NCI-H2029 treated with DMSO at 0.1 percent for 48 hours (cell line): Measurements from ENCODE around the gene GULP1.
"Not testable (repeated sequence)": the region's sequence is repeated elsewhere in the genome, so short reads cannot be mapped to it uniquely, and the experiment has no call there.

Experiments used
- DNase-seq: peaks from one replicate; lab custom pipeline; 2025; lab: John Stamatoyannopoulos, UW

Gene GULP1

GRCh38 chr2:188601927-188602326, 310.3 kb downstream of the GULP1 start:
- no peak for DNase-seq

DNA sequence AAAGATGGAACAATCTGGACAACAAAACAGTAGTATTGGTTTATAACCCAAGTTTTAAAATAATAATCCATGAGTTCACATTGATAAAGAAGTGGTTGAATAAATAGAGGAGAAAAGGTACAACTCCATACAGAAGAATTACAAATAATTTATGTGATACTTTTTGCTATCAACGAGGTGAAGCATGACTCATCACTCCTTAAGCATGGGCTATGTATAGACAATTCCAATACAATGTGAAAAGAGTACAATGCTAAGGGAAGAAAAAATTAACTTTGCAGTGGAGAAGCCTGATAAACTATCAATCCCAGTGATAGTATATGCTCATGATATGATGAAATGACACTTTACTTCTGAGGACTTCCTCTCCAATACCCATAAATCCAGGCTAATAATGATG, 312.9 kb downstream of the GULP1 start:
- no peak for DNase-seq

DNA sequence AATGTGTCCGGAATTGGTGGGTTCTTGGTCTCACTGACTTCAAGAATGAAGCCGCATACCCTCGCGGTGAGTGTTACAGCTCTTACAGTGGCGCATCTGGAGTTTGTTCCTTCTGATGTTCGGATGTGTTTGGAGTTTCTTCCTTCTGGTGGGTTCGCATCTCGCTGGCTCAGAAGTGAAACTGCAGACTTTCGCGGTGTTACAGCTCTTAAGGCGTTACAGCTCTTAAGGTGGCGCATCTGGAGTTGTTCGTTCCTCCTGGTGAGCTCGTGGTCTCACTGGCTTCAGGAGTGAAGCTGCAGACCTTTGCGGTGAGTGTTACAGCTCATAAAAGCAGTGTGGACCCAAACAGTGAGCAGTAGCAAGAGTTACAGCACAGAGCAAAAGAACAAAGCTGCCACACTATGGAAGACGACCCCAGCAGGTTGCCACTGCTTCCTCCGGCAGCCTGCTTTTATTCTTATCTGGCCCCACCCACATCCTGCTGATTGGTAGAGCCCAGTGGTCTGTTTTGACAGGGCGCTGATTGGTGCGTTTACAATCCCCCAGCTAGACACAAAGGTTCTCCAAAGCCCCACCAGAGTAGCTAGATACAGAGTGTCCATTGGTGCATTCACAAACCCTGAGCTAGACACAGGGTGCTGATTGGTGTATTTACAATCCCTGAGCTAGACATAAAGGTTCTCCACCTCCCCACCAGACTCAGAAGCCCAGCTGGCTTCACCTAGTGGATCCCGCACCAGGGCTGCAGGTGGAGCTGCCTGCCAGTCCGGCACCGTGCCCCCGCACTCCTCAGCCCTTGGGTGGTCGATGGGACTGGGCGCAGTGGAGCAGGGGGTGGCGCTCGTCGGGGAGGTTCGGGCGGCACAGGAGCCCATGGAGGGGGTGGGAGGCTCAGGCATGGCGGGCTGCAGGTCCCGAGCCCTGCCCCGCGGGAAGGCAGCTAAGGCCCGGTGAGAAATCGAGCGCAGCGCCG, 314.2 kb downstream of the GULP1 start:
- DNase-seq = not testable (repeated sequence)

GRCh38 chr2:188606596-188606995, 314.9 kb downstream of the GULP1 start:
- not testable (repeated sequence) for DNase-seq

DNA sequence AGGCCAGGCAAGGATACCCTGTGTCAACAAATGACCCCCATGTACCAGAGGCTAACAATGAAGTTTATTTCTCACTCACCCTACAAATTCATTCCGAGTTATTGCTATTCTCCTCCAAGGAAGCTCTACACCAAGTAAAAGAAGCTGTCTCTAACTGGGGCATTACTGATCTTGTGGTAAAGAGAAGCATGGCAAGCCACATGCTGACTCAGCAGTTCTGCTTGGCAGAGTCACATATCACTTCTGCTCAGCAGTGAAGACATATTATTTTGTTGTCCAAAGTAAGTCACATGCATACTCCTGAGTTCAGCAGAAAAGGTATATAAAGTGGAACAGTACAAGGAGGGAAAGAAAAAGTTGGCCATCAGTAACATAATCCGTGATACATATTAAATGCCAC, 315.8 kb downstream of the GULP1 start:
- DNase-seq = no peak

GRCh38 chr2:188609321-188610049, 317.8 kb downstream of the GULP1 start:
- no peak for DNase-seq

GRCh38 chr2:188610050-188610444, 318.4 kb downstream of the GULP1 start:
- DNase-seq = no peak

GRCh38 chr2:188610827-188611226, 319.2 kb downstream of the GULP1 start:
- no peak for DNase-seq

GRCh38 chr2:188619146-188619545, 327.5 kb downstream of the GULP1 start:
- DNase-seq = no peak

DNA sequence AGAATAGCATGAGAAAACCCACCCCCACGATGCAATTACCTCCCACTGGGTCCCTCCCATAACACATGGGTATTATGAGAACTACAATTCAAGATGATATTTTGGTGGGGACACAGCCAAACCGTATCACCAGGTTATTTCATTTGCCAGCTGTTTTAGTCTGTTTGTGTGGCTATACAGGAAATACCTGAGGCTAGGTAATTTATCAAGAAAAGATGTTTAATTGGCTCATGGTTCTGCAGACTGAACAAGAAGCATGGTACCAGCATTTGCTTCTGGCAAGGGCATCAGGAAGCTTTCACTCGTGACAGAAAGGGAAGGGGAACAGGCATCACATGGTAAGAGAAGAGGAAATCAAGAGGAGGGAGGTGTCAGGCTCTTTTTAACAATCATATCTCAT, 329.2 kb downstream of the GULP1 start:
- no peak for DNase-seq

- no peak for DNase-seq
Observed at GRCh38 chr2:188622601-188623260, 331.1 kb downstream of the GULP1 start.

DNA sequence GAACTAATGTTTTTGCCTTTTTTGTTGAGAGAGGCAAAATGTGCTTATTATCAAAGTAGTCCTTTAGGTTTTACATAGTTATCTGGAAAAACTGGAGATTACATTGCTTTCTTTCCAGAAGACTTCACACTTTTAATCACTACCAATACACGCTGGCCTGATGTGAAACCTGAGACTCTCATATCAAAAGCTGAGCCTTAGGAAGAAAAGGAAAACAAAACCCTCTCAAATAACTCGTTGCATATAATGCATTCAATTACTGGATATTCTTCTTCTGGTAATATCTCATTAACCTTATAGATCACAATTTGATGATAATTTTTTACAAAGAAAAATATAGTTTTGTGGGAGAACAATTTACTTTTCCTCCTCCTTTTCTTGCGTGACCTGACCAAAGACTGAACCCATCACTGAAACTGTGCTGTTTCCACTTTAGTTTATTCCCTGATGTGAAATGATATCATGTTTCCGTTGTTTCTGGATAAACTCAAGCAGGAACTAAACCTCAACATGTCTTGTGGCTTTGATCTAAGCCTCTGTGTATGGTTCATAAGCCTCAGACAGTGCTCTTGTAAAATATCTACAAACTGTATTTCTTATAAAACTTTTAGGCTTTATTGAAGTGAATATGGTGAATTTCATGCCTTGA, 332.4 kb downstream of the GULP1 start:
- DNase-seq = no peak

- no peak for DNase-seq
Observed at GRCh38 chr2:188627471-188627870, 335.8 kb downstream of the GULP1 start.

DNA sequence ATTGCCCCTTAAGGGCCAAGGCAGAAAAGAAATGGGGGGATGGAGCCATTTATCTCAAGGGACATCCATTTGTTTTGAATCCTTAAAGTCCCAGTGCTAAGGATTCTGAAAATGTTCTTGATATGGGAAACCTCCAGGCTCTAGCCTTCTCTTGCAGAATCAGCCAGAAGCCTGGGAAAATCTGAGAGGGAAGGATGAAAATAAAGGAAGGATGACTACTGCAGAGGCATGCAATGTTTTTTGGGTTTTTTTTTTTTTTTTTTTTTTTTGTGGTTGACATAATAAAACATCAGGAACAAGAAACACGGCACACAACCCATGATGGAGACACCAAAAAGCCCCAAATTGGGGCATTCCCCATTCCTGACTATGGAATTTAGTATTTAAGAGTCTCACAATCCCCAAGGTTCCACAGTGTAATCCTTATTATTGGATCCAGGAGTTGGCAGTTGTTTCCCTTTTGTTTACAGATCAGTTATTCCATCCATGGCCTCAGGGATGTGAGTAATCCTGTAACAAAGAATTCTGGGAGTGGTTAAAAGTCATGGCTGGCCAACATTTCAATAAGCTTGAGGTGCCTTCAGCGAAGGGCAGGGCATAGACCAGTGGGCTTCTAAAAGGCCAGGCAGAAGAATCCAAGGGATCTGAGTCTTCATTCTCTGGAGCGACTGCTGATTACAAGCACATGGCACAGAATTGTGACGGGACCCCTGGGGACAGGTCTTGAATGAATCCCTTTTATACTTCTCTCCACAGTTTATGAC, 337.5 kb downstream of the GULP1 start:
- DNase-seq = no peak

GRCh38 chr2:188629753-188630527, 338.3 kb downstream of the GULP1 start:
- no peak for DNase-seq

DNA sequence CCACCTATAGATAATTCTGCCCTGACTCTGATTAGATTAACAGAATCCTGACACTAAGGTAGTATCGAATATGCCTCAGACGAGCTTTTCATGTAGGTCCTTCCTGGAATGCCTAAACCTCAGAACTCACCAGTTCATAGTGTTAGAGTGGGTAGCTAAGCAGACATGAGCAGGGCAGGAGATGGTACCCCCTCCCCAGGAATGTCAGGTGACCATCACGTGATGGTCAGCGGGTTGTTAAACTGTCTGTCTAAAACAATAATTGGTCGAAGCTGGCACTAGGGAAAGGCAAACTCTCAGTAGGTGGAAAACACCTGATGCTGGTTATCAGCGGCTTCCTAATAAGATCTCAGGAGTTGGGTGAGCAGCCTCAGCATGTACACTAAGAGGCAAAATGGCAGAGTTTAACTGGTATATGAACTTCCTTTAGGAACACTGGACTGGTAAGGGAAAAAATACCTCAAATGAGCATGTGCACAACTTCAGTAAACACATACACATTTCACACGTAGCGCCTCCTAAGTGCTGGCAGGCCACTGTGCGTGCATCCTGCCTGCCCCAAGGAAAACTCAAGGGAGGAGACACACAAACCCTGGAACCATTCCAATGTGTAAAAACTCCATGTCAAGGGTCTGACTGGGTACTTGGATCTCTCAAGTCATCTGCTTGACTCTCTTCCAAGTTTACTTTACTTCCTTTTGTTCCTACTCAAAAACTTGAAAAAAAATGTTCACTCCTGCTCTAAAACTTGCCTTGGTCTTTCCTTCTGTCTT, 339.5 kb downstream of the GULP1 start:
- no peak for DNase-seq

DNA sequence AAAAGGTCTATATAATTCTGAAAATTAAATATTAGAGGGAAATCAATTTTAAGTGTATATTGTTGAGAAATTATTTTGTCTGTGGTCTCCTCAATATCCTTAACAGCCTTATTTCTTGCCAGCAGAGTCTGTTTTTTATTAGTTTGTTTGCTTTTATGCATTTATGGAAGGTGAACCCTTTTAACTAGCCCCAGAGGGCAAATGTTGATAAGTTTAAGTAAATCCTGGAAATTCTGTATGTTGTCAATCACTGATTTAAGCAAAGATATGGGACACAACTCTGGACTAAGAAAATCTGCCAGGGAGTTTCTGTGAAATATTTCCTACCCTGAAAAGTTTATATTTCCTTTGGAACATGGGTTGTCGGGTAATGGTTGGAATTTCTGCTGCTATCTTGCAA, 343.0 kb downstream of the GULP1 start:
- no peak for DNase-seq
